Colonic mucosa (tissue), 4 donors: ENCODE measurements around the gene CCDC172. TPM values are rescaled to one million over a fixed set of nuclear protein-coding genes. Genes with fewer than 3 reads are reported as not detected.

Experiments
- DNase-seq: peaks from one replicate; pipeline ENCODE4 v3.0.0-alpha.2; 2020
- H3K27ac ChIP-seq: fragments of 200-600 bp; one replicate; pipeline ENCODE4 v1.8.0; 2021
- H3K27me3 ChIP-seq: fragments of 200-600 bp; one replicate; pipeline ENCODE4 v1.8.0; 2021
- H3K36me3 ChIP-seq: fragments of 200-600 bp; one replicate; pipeline ENCODE4 v1.8.0; 2021
- H3K4me1 ChIP-seq: fragments of 200-600 bp; one replicate; pipeline ENCODE4 v1.8.0; 2021; ENCODE audit warnings: mild to moderate bottlenecking
- H3K4me3 ChIP-seq: fragments of 200-600 bp; one replicate; pipeline ENCODE4 v1.8.0; 2021
- H3K9ac ChIP-seq, 2 donors: one replicate each; pipeline ENCODE4 v1.7.0; 2013; ENCODE audit warnings: control low read depth in 2 of 2, low read depth in 2 of 2, low read length in 2 of 2
- H3K9me3 ChIP-seq: fragments of 200-600 bp; one replicate; pipeline ENCODE4 v1.8.0; 2021
- CTCF ChIP-seq: fragments of 200-600 bp; IDR thresholded peaks from one replicate; pipeline ENCODE4 v1.8.0; 2022; ENCODE audit warnings: antibody characterized with exemption, mild to moderate bottlenecking
- intact Hi-C: fragments of 100-400 bp; cut with DNase I; formaldehyde crosslinking; loops from one replicate; pipeline ENCODE4 v1.14.1; 2022
- total RNA-seq, 2 donors: library from RNA; stranded (reverse); fragmentation: NEBNext Ultra II Directional in 1 of 2; extraction: Animal tissue kit (Norgen Biotek cat#: 25700) in 1 of 2; gene quantifications; one replicate each; pipeline ENCODE4 v1.2.1, GENCODE V29; 2021
- donor health status: healthy.
- donor health status: DM: no; HTN: no; CAD: no.
- donor health status: DM: no; HTN: no; CAD: no.

Gene CCDC172
- total RNA-seq, 2 donors from 2014 or later = not detected

DNA sequence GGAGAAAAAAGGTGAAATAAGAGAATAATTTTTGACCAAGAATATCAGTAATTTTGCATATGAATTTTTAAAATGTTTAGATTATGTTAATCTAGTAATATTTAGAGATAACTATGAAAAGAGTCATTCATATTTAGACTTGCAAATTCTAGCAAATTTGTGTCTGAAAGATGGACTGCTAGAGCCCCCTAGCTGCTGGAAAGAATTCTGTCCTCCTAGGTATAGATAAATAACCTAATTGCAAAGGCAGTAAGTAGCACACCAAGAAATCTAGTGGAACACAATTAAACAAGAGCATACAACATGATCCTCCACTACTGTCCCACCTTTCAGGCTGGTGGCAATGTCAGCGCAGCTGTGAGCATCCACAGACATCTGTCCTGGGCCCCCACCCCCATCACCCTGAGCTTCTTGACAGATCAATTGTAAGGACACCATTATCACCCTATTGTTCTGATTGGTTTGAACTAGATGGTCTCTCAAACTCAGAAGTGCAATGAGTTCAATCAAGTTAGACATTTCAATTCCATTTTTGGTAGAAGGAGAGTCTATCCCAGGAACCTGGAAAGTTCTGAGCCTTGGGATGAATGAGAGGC lies 36.2 kb upstream of the CCDC172 start:
- Histone ChIP-seq H3K9ac (no peak overlapping the region), H3K27ac (no peak overlapping the region), H3K4me3 (no peak overlapping the region), H3K9me3 (no peaks in the 10 kb centered on the region), H3K36me3 (no peaks in the 10 kb centered on the region), H3K4me1 (no peaks in the 10 kb centered on the region), H3K27me3 (no peaks in the 10 kb centered on the region)
- peak; percentile 40 for TF ChIP-seq CTCF
- DNase-seq = peak; percentile 22
- intact Hi-C loops = loop anchor here (5.0 kb wide), 2 partner anchors 486 to 581 kb away; no protein-coding TSS in a partner anchor

DNA sequence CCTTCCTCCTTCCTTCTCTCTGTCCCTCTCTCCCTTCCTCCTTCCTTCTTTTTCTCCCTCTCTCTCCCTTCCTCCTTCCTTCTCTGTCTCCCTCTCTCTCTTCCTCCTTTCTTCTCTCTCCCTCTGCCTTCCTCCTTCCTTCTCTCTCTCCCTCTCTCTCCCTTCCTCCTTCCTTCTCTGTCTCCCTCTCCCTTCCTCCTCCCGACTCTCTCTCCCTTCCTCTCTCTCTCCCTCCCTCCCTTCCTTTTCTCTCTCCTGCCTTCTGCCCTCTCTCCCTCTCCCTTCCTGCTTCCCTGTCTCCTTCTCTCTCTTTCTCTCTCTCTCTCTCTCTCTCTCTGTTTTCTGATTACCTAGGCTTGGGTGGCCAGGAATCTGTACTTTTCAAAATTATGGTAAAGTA lies 34.6 kb upstream of the CCDC172 start:
- Histone ChIP-seq H3K27ac (no peak overlapping the region), H3K9ac (no peak overlapping the region), H3K36me3 (no peaks in the 10 kb centered on the region), H3K4me1 (no peaks in the 10 kb centered on the region), H3K4me3 (no peak overlapping the region), H3K27me3 (no peaks in the 10 kb centered on the region), H3K9me3 (no peaks in the 10 kb centered on the region)
- TF ChIP-seq CTCF = no peak
- intact Hi-C loops = loop anchor here (5.0 kb wide), 2 partner anchors 487 to 582 kb away; no protein-coding TSS in a partner anchor
- no peak for DNase-seq

DNA sequence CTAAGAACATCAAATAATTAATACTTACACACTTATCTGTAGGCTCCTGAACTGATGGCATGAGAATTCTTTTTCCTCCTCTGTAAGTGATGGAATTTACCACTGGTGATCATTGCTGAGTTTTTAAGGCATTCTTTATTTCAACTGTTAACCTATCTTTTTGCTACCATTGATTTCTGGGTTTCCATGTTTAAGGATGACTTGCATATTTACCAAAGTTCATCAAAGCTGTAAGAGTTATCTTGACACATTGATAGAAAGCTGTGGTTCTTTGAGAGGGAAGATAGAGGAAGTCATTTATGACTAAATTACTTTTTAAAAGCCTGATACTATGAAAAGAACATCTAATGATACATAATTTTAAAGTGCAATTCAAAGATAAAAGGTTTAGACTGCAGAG lies 31.8 kb upstream of the CCDC172 start:
- H3K4me3 ChIP-seq = no peak overlapping the region
- intact Hi-C loops = no loop called here

DNA sequence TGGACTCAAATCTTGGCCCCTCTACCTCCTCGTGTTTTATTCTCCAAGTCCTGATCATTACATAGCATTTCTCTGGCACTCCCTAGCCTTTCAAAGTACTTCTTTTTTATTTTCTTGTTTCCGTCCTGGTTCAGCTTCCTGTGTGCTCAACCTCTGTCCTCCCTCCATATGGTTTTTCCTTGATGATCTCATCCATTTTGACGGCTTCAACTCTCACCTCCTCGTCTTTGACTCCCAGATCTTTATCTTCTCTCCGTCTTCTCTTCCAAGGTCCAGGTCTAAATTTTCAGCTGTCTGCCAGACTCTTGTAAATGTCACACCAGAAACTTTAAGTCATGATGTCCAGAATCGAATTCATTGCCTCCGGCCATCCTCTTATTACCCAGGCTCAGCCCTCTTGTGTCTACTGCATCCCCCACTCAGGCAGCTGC lies 27.9 kb upstream of the CCDC172 start:
- no peak for TF ChIP-seq CTCF
- Histone ChIP-seq H3K27ac (no peak overlapping the region), H3K36me3 (no peaks in the 10 kb centered on the region), H3K27me3 (no peaks in the 10 kb centered on the region), H3K4me1 (no peaks in the 10 kb centered on the region), H3K9ac (no peak overlapping the region), H3K9me3 (no peaks in the 10 kb centered on the region), H3K4me3 (no peak overlapping the region)
- intact Hi-C loops = no loop called here
- DNase-seq = no peak

More for the DNA sequence above, 31.8 kb upstream of the CCDC172 start:
- no peak for DNase-seq
- no peak overlapping the region for H3K9ac ChIP-seq
- no peaks in the 10 kb centered on the region for H3K27me3 ChIP-seq
- H3K36me3 ChIP-seq = no peaks in the 10 kb centered on the region
- H3K27ac ChIP-seq = no peak overlapping the region
- no peaks in the 10 kb centered on the region for H3K9me3 ChIP-seq
- no peaks in the 10 kb centered on the region for H3K4me1 ChIP-seq
- TF ChIP-seq CTCF = no peak

DNA sequence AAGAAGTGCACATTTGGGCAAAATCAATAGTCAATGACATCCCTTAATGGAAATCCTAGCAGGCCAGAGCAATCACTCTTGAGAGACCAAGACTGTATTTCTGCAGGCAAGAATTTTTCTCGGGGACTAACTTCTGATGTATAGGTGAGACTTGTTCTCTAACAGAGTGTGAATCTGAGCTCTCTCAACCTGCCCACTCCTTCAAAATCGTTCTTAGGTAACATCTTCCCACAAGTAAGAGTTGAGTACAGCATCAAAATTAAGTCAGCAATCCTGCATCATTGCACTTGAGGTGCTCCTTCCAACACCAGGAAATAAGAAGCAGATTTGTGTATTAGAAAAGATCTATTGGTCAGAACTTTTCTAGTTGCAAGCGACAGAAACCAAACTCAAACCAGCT lies 25.7 kb upstream of the CCDC172 start:
- H3K27ac ChIP-seq = no peak overlapping the region
- H3K9ac ChIP-seq = no peak overlapping the region
- no peaks in the 10 kb centered on the region for H3K27me3 ChIP-seq
- intact Hi-C loops = no loop called here
- TF ChIP-seq CTCF = no peak
- DNase-seq = no peak
- no peak overlapping the region for H3K4me3 ChIP-seq
- H3K9me3 ChIP-seq = no peaks in the 10 kb centered on the region
- H3K36me3 ChIP-seq = no peaks in the 10 kb centered on the region
- no peaks in the 10 kb centered on the region for H3K4me1 ChIP-seq
